ENCODE data around the gene WBP11.

WBP11 gene

DNA sequence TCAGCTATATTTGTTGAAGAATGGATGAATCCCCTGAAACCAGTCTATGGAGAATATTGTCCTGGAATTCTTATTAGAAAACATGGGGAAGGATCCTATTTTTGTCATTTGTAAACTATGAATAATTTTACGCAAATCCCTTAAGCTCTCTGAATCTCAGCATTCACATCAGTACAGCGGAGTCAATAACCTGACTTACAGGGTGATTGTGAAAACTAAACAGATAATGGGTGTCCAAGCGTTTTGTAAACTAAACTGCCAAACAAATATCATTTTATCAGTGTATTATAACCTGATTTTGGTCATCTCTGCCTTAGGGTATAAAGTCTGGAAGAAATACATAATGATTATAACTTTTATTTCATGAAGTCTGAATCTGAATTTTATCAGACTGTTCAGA, 30.1 kb upstream of the WBP11 start:
- H3K9ac ChIP-seq (ENCODE audit: low read length): no peak overlapping the region
- H4K20me1 ChIP-seq (ENCODE audit: insufficient read depth, low read length): no peaks in the 10 kb centered on the region
- H3K4me3 ChIP-seq (ENCODE audit: low read length): no peak overlapping the region
- TF ChIP-seq EZH2phosphoT487 (IDR thresholded peaks at IDR 0.05; ENCODE audit: low read depth): no peak
- 0 out of 2 replicates have a peak, but pooled peaks cover 4% of the 10 kb centered on the region for H3K27me3 ChIP-seq (ENCODE audit: low read depth, low read length)
- peaks cover 5% of the 10 kb centered on the region; the same call in 1 of the 2 replicates for H3K4me1 ChIP-seq (ENCODE audit: low read length)
- H3K27ac ChIP-seq (ENCODE audit: low read length): no peak overlapping the region
- H3K9me3 ChIP-seq (ENCODE audit: insufficient read depth, low read length): no peaks in the 10 kb centered on the region
- H3K79me2 ChIP-seq (ENCODE audit: low read length): no peaks in the 10 kb centered on the region
- no peaks in the 10 kb centered on the region for H3K36me3 ChIP-seq (replicated peaks; ENCODE audit: low read depth, low read length)
- H2AFZ ChIP-seq (ENCODE audit: low read depth, low read length): no peak overlapping the region
- H3K4me2 ChIP-seq (ENCODE audit: low read length): no peak overlapping the region

DNA sequence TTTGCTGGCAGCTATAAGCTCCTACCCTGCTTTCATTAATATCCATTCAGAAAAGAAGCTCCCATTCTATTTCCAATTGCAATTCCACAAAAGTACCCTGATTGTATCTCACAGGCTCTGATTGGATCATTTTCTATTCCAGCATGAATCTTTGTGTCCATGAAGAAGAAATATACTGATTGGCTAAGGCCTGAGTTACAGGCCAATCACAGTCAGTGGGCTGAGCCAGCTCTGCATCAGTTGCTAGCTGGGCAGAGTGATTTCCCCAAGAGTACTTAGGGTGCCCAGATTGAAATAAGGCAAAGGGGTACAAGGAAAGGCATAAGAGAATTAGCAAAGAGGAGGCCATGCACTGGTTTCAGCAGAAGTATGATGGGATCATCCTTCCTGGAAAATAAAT, 25.6 kb upstream of the WBP11 start:
- no peaks in the 10 kb centered on the region for H3K79me2 ChIP-seq (ENCODE audit: low read length)
- H3K9ac ChIP-seq (ENCODE audit: low read length): no peak overlapping the region
- no peak overlapping the region for H2AFZ ChIP-seq (ENCODE audit: low read depth, low read length)
- no peaks in the 10 kb centered on the region for H3K4me1 ChIP-seq (ENCODE audit: low read length)
- H3K4me2 ChIP-seq (ENCODE audit: low read length): no peak overlapping the region
- H3K4me3 ChIP-seq (ENCODE audit: low read length): no peak overlapping the region
- H4K20me1 ChIP-seq (ENCODE audit: insufficient read depth, low read length): no peaks in the 10 kb centered on the region
- no peaks in the 10 kb centered on the region for H3K9me3 ChIP-seq (ENCODE audit: insufficient read depth, low read length)
- H3K36me3 ChIP-seq (replicated peaks; ENCODE audit: low read depth, low read length): no peaks in the 10 kb centered on the region
- H3K27ac ChIP-seq (ENCODE audit: low read length): no peak overlapping the region
- H3K27me3 ChIP-seq (ENCODE audit: low read depth, low read length): 0 out of 2 replicates have a peak, but pooled peaks cover 2% of the 10 kb centered on the region
- no peak for TF ChIP-seq EZH2phosphoT487 (IDR thresholded peaks at IDR 0.05; ENCODE audit: low read depth)
- TF ChIP-seq, protein P1, sequence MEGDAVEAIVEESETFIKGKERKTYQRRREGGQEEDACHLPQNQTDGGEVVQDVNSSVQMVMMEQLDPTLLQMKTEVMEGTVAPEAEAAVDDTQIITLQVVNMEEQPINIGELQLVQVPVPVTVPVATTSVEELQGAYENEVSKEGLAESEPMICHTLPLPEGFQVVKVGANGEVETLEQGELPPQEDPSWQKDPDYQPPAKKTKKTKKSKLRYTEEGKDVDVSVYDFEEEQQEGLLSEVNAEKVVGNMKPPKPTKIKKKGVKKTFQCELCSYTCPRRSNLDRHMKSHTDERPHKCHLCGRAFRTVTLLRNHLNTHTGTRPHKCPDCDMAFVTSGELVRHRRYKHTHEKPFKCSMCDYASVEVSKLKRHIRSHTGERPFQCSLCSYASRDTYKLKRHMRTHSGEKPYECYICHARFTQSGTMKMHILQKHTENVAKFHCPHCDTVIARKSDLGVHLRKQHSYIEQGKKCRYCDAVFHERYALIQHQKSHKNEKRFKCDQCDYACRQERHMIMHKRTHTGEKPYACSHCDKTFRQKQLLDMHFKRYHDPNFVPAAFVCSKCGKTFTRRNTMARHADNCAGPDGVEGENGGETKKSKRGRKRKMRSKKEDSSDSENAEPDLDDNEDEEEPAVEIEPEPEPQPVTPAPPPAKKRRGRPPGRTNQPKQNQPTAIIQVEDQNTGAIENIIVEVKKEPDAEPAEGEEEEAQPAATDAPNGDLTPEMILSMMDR (IDR thresholded peaks at IDR 0.05; ENCODE audit: low read depth, low read length): no peak

DNA sequence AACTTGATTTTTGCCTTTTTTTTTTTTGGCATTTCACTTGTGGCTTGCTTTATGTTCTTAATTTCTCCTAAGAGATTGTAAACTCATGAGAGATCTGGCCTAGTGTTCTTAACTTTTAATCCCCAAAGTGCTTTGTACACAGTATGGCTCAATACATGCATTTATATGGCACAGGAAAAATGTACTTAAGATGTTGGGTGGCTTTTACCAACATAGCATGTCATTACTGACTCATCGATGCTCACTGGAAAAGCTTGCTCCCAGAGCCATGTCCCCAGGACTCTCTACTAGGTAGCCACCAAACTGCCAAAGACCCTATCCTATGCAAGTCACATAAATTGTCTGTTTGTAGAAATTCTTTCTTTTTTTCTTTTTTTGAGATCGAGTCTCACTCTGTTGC, 23.8 kb upstream of the WBP11 start:
- Histone ChIP-seq H3K79me2 (ENCODE audit: low read length) (no peaks in the 10 kb centered on the region), H3K9ac (ENCODE audit: low read length) (no peak overlapping the region), H3K4me1 (ENCODE audit: low read length) (no peaks in the 10 kb centered on the region), H2AFZ (ENCODE audit: low read depth, low read length) (no peak overlapping the region), H3K27me3 (ENCODE audit: low read depth, low read length) (no peaks in the 10 kb centered on the region), H3K4me2 (ENCODE audit: low read length) (no peak overlapping the region), H3K36me3 (replicated peaks; ENCODE audit: low read depth, low read length) (no peaks in the 10 kb centered on the region), H4K20me1 (ENCODE audit: insufficient read depth, low read length) (no peaks in the 10 kb centered on the region), H3K27ac (ENCODE audit: low read length) (no peak overlapping the region), H3K9me3 (ENCODE audit: insufficient read depth, low read length) (no peaks in the 10 kb centered on the region), H3K4me3 (ENCODE audit: low read length) (no peak overlapping the region)
- TF ChIP-seq, protein P1 (IDR thresholded peaks at IDR 0.05; ENCODE audit: low read depth, low read length): no peak
- TF ChIP-seq EZH2phosphoT487 (IDR thresholded peaks at IDR 0.05; ENCODE audit: low read depth): no peak

DNA sequence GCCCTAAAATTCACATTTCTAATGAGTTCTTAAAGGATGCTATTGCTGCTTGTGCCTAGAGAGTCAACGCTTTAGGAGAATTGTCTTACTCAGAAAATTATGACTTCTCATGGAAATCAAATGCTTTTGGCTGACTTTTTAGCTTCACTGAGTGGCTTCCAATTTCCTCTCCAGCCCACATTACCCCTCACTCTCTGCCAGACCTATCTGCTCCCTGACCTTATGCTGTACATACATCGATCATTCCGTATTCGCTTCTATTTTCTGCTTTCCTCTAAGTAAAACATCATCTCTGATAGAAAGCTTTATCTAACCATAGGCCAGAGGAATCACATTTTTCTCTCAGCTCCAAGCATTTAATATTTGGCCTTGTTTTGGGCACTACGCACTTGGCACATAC, 23.2 kb upstream of the WBP11 start:
- no peaks in the 10 kb centered on the region for H3K79me2 ChIP-seq (ENCODE audit: low read length)
- H3K27ac ChIP-seq (ENCODE audit: low read length): no peak overlapping the region
- H3K4me3 ChIP-seq (ENCODE audit: low read length): no peak overlapping the region
- H3K4me1 ChIP-seq (ENCODE audit: low read length): peaks cover under 1% of the 10 kb centered on the region; the same call in 1 of the 2 replicates
- no peaks in the 10 kb centered on the region for H3K36me3 ChIP-seq (replicated peaks; ENCODE audit: low read depth, low read length)
- no peaks in the 10 kb centered on the region for H3K9me3 ChIP-seq (ENCODE audit: insufficient read depth, low read length)
- H2AFZ ChIP-seq (ENCODE audit: low read depth, low read length): no peak overlapping the region
- TF ChIP-seq, protein P1 (IDR thresholded peaks at IDR 0.05; ENCODE audit: low read depth, low read length): no peak
- TF ChIP-seq EZH2phosphoT487 (IDR thresholded peaks at IDR 0.05; ENCODE audit: low read depth): no peak
- H3K27me3 ChIP-seq (ENCODE audit: low read depth, low read length): no peaks in the 10 kb centered on the region
- no peaks in the 10 kb centered on the region for H4K20me1 ChIP-seq (ENCODE audit: insufficient read depth, low read length)
- no peak overlapping the region for H3K9ac ChIP-seq (ENCODE audit: low read length)
- no peak overlapping the region for H3K4me2 ChIP-seq (ENCODE audit: low read length)

Data from OCI-LY3 (cell line).